GM19463 (cell line): Measurements from ENCODE around the gene GJA5.

ENCODE experiments used
- ATAC-seq: cut with Tn5 transposase; IDR thresholded peaks from one replicate; pipeline ENCODE4 v1.9.1; 2021; ENCODE audit warnings: mild to moderate bottlenecking, moderate library complexity; ENCODE audit not compliant: unreplicated experiment

Gene GJA5

GRCh38 chr1:147760481-147761260 lies at the start of gene GJA5:
Gene GJA5 (minus strand): TSS chr1:147760602. CDS start chr1:147759238, 1,364 bp downstream.
- ATAC-seq, result no peak

GRCh38 chr1:147809236-147809635 lies 48.8 kb upstream of the GJA5 start:
- ATAC-seq, result no peak

GRCh38 chr1:147808025-147808424 lies 47.6 kb upstream of the GJA5 start:
- no peak for ATAC-seq

GRCh38 chr1:147807405-147807804 lies 47.0 kb upstream of the GJA5 start:
- no peak for ATAC-seq

GRCh38 chr1:147804942-147805723 lies 44.7 kb upstream of the GJA5 start:
- no peak for ATAC-seq

- no peak for ATAC-seq
Observed at GRCh38 chr1:147800804-147801203, 40.4 kb upstream of the GJA5 start.

GRCh38 chr1:147798731-147799130 lies 38.3 kb upstream of the GJA5 start:
- ATAC-seq, result no peak

- ATAC-seq, result no peak
Observed at GRCh38 chr1:147794570-147794969, 34.2 kb upstream of the GJA5 start.

- no peak for ATAC-seq
Observed at GRCh38 chr1:147791876-147792275, 31.5 kb upstream of the GJA5 start.

- ATAC-seq, result no peak
Observed at GRCh38 chr1:147787765-147788164, 27.4 kb upstream of the GJA5 start.

- no peak for ATAC-seq
Observed at GRCh38 chr1:147786536-147786935, 26.1 kb upstream of the GJA5 start.

- ATAC-seq, result no peak
Observed at GRCh38 chr1:147785794-147786506, 25.5 kb upstream of the GJA5 start.

GRCh38 chr1:147784941-147785340 lies 24.5 kb upstream of the GJA5 start:
- ATAC-seq, result no peak

GRCh38 chr1:147781056-147781471 lies 20.7 kb upstream of the GJA5 start:
- ATAC-seq, result no peak

GRCh38 chr1:147777694-147778093 lies 17.3 kb upstream of the GJA5 start:
- ATAC-seq, result no peak

GRCh38 chr1:147773215-147773715 lies 12.9 kb upstream of the GJA5 start:
- no peak for ATAC-seq

GRCh38 chr1:147772570-147772969 lies 12.2 kb upstream of the GJA5 start:
- ATAC-seq, result no peak

GRCh38 chr1:147771226-147772125 lies 11.1 kb upstream of the GJA5 start:
- no peak for ATAC-seq

GRCh38 chr1:147769106-147769505 lies 8.7 kb upstream of the GJA5 start:
- no peak for ATAC-seq

- no peak for ATAC-seq
Observed at GRCh38 chr1:147768582-147768981, 8.2 kb upstream of the GJA5 start.
